HepG2 (cell line): ENCODE data around the gene TUBB4B. TPM values are rescaled to one million over a fixed set of nuclear protein-coding genes. Genes with fewer than 3 reads are reported as not detected.

Experiments
- AGO1 ChIP-seq: fragments of 200-400 bp; formaldehyde crosslinking; IDR thresholded peaks from 2 replicates; pipeline ENCODE4 v1.6.1; 2017; ENCODE audit warnings: mild to moderate bottlenecking, low read depth, low read length, moderate library complexity; ENCODE audit not compliant: poor library complexity, severe bottlenecking
- ATF7-NPFF ChIP-seq: sonication (generic); formaldehyde crosslinking; IDR thresholded peaks from 2 replicates; pipeline ENCODE4 v1.8.1; 2023; ENCODE audit warnings: mild to moderate bottlenecking, low read depth, missing genetic modification reagents, moderate library complexity
- KDM5A ChIP-seq: fragments of 200-600 bp; sonication (generic); IDR thresholded peaks from 2 replicates; pipeline ENCODE4 v1.7.0; 2018; ENCODE audit warnings: antibody characterized with exemption, mild to moderate bottlenecking, low read length, borderline replicate concordance
- KLF12 ChIP-seq: sonication (generic); formaldehyde crosslinking; IDR thresholded peaks from 2 replicates; pipeline ENCODE4 v1.4.0; 2020; ENCODE audit warnings: missing genetic modification reagents, borderline replicate concordance
- MED1 ChIP-seq: sonication (generic); formaldehyde crosslinking; IDR thresholded peaks from 2 replicates; pipeline ENCODE4 v1.4.0; 2020; ENCODE audit warnings: missing genetic modification reagents
- MIER2 ChIP-seq: IDR thresholded peaks from 2 replicates; pipeline ENCODE4 v1.6.1; 2016; ENCODE audit warnings: missing biosample characterization, missing genetic modification reagents
- MTA1 ChIP-seq: sonication (generic); formaldehyde crosslinking; IDR thresholded peaks from 2 replicates; pipeline ENCODE4 v1.4.0; 2020; ENCODE audit warnings: missing genetic modification reagents, mild to moderate bottlenecking, borderline replicate concordance
- PAWR ChIP-seq: sonication (generic); formaldehyde crosslinking; IDR thresholded peaks from 2 replicates; pipeline ENCODE4 v1.4.0; 2020; ENCODE audit warnings: missing genetic modification reagents, mild to moderate bottlenecking, borderline replicate concordance
- POGZ ChIP-seq: sonication (generic); formaldehyde crosslinking; IDR thresholded peaks from 2 replicates; pipeline ENCODE4 v1.4.0; 2020; ENCODE audit warnings: mild to moderate bottlenecking, missing genetic modification reagents
- RARA ChIP-seq: IDR thresholded peaks from 2 replicates; pipeline ENCODE4 v1.6.1; 2016; ENCODE audit warnings: missing genetic modification reagents, missing compliant biosample characterization
- RELA ChIP-seq: sonication (generic); formaldehyde crosslinking; IDR thresholded peaks from 2 replicates; pipeline ENCODE4 v1.4.0; 2020; ENCODE audit warnings: missing genetic modification reagents
- SP2 ChIP-seq: sonication (generic); formaldehyde crosslinking; IDR thresholded peaks from 2 replicates; pipeline ENCODE4 v1.5.1; 2020; ENCODE audit warnings: mild to moderate bottlenecking, missing genetic modification reagents
- TBP ChIP-seq: sonication (generic); formaldehyde crosslinking; IDR thresholded peaks from 2 replicates; pipeline ENCODE4 v1.5.0; 2020; ENCODE audit warnings: missing genetic modification reagents
- TCF7 ChIP-seq: sonication (generic); IDR thresholded peaks from 2 replicates; pipeline ENCODE4 v1.6.1; 2016; ENCODE audit warnings: antibody characterized with exemption, low read depth
- TEAD3 ChIP-seq: optimal IDR thresholded peaks from 2 replicates; pipeline ENCODE3; 2016; ENCODE audit warnings: borderline replicate concordance
- ZFX ChIP-seq: sonication (generic); formaldehyde crosslinking; IDR thresholded peaks from 2 replicates; pipeline ENCODE4 v1.4.0; 2020; ENCODE audit warnings: mild to moderate bottlenecking, low read depth, missing genetic modification reagents, moderate library complexity
- ZNF484 ChIP-seq: sonication (generic); formaldehyde crosslinking; IDR thresholded peaks from 2 replicates; pipeline ENCODE4 v1.5.1; 2020; ENCODE audit warnings: mild to moderate bottlenecking, low read depth, missing genetic modification reagents, borderline replicate concordance
- ZNF549 ChIP-seq: sonication (generic); formaldehyde crosslinking; IDR thresholded peaks from 2 replicates; pipeline ENCODE4 v1.5.0; 2020; ENCODE audit warnings: missing genetic modification reagents
- polyA plus RNA-seq, 8 experiments: library from polyadenylated mRNA; depleted of rRNA in 3 of 8; stranded (reverse) in 7 of 8; unstranded in 1 of 8; fragments of >200 nt; fragmentation: Illumina TruSeq in 4 of 8; extraction: Trizol in 4 of 8; gene quantifications; 2 replicates each; pipeline versions ENCODE4 v1.2.1 to v1.2.3, GENCODE V29; 2011 to 2016; ENCODE audit warnings: low read depth in 4 of 8, missing spikeins in 1 of 8, mixed read lengths in 1 of 8; ENCODE audit not compliant: insufficient read depth in 1 of 8
- total RNA-seq, 5 experiments: library from RNA; depleted of rRNA; stranded (reverse); fragments of >200 nt; fragmentation: Illumina TruSeq; extraction: Trizol; gene quantifications; 2 replicates each; pipeline ENCODE4 v1.2.3, GENCODE V29; 2016; ENCODE audit warnings: low read depth in 1 of 5
- TF ChIP-seq, protein P1 (sequence below): IDR thresholded peaks from 2 replicates; pipeline ENCODE4 v1.6.1; 2018; ENCODE audit warnings: missing genetic modification reagents, mild to moderate bottlenecking, missing compliant biosample characterization
- TF ChIP-seq, protein P2 (sequence below): IDR thresholded peaks from 2 replicates; pipeline ENCODE4 v1.6.1; 2016; ENCODE audit warnings: low read depth
- TF ChIP-seq, protein P3 (sequence below): sonication (generic); formaldehyde crosslinking; IDR thresholded peaks from 2 replicates; pipeline ENCODE4 v1.4.0; 2020; ENCODE audit warnings: mild to moderate bottlenecking, missing genetic modification reagents, borderline replicate concordance
- TF ChIP-seq, protein P4 (sequence below), 2 experiments: sonication (generic) in 1 of 2; formaldehyde crosslinking in 1 of 2; IDR thresholded peaks; 2 replicates each; pipeline versions ENCODE4 v1.5.1 to v1.6.1; 2011 to 2020; ENCODE audit warnings: borderline replicate concordance in 1 of 2, low read depth in 1 of 2, low read length in 1 of 2, mild to moderate bottlenecking in 1 of 2, missing genetic modification reagents in 1 of 2, moderate library complexity in 1 of 2

The TUBB4B gene
- total and polyA plus RNA-seq, 2 of the 13 experiments (the other 11 are each of a cell fraction or from before 2014, with no cell fraction given) = 182 to 412 TPM

DNA sequence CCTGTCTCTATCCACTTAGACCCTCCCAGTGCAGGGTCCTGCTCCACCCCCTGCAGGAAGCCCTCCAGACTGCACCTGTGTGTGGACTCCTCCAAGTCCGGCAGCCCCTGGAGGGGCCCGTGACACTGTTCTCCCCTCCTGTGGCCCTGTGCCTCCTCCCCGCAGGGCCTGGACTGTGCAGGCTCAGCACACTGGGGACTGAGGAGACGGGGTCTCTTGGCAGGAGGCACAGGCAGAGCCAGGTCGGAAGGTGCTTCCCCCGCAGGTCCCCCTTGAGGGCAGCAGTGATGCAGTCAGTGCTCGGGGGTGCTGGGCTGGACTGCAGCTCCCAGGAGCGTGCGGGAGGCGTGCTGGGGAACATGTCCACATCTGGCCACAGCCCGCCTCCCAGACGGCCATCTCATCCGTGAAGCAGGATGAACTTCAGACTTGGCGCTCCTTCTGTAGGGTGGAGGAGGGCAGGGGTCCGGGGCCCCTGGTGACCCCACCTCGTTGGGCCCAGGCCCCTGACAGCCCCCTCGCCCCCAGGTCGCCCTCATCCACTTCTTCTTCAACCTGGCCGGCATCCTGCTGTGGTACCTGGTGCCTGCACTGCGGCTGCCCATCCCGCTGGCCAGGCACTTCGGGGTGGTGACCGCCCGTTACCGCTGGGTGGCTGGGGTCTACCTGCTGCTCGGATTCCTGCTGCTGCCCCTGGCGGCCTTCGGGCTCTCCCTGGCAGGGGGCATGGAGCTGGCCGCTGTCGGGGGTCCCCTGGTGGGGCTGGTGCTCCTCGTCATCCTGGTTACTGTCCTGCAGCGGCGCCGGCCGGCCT, 5.5 kb upstream of the TUBB4B start (continued):
- TF ChIP-seq MTA1 (CRISPR knock-in tag) = no peak
- no peak for TF ChIP-seq TEAD3 (CRISPR knock-in tag)
- TF ChIP-seq, protein P1, sequence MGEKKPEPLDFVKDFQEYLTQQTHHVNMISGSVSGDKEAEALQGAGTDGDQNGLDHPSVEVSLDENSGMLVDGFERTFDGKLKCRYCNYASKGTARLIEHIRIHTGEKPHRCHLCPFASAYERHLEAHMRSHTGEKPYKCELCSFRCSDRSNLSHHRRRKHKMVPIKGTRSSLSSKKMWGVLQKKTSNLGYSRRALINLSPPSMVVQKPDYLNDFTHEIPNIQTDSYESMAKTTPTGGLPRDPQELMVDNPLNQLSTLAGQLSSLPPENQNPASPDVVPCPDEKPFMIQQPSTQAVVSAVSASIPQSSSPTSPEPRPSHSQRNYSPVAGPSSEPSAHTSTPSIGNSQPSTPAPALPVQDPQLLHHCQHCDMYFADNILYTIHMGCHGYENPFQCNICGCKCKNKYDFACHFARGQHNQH (CRISPR knock-in tag) = peak; percentile 56; the same call in 1 of the 2 replicates
- TF ChIP-seq ZNF484 (CRISPR knock-in tag) = no peak
- TF ChIP-seq ZFX (CRISPR knock-in tag) = peak; percentile 8; the same call in 1 of the 2 replicates
- TF ChIP-seq TCF7 = no peak
- no peak for TF ChIP-seq POGZ (CRISPR knock-in tag)
- TF ChIP-seq, protein P2, sequence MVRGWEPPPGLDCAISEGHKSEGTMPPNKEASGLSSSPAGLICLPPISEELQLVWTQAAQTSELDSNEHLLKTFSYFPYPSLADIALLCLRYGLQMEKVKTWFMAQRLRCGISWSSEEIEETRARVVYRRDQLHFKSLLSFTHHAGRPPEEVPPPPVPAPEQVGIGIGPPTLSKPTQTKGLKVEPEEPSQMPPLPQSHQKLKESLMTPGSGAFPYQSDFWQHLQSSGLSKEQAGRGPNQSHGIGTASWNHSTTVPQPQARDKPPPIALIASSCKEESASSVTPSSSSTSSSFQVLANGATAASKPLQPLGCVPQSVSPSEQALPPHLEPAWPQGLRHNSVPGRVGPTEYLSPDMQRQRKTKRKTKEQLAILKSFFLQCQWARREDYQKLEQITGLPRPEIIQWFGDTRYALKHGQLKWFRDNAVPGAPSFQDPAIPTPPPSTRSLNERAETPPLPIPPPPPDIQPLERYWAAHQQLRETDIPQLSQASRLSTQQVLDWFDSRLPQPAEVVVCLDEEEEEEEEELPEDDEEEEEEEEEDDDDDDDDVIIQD (CRISPR knock-in tag) = no peak
- TF ChIP-seq, protein P3, sequence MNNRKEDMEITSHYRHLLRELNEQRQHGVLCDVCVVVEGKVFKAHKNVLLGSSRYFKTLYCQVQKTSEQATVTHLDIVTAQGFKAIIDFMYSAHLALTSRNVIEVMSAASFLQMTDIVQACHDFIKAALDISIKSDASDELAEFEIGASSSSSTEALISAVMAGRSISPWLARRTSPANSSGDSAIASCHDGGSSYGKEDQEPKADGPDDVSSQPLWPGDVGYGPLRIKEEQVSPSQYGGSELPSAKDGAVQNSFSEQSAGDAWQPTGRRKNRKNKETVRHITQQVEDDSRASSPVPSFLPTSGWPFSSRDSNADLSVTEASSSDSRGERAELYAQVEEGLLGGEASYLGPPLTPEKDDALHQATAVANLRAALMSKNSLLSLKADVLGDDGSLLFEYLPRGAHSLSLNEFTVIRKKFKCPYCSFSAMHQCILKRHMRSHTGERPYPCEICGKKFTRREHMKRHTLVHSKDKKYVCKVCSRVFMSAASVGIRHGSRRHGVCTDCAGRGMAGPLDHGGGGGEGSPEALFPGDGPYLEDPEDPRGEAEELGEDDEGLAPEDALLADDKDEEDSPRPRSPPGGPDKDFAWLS = no peak
- no peak for TF ChIP-seq AGO1
- TF ChIP-seq PAWR (CRISPR knock-in tag) = no peak
- TF ChIP-seq RELA (CRISPR knock-in tag) = no peak
- TF ChIP-seq KLF12 (CRISPR knock-in tag) = 0 out of 2 replicates have a peak, but pooled peaks have one; percentile 12
- TF ChIP-seq MIER2 (CRISPR knock-in tag) = no peak
- no peak for TF ChIP-seq TBP (CRISPR knock-in tag)
- TF ChIP-seq, protein P4, sequence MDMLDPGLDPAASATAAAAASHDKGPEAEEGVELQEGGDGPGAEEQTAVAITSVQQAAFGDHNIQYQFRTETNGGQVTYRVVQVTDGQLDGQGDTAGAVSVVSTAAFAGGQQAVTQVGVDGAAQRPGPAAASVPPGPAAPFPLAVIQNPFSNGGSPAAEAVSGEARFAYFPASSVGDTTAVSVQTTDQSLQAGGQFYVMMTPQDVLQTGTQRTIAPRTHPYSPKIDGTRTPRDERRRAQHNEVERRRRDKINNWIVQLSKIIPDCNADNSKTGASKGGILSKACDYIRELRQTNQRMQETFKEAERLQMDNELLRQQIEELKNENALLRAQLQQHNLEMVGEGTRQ (IDR thresholded peaks at IDR 0.05; ENCODE audit: low read depth, low read length) = no peak
- TF ChIP-seq, protein P4 (CRISPR knock-in tag; IDR thresholded peaks at IDR 0.05; ENCODE audit: borderline replicate concordance) = no peak; the same call in 1 of the 2 replicates
- TF ChIP-seq ZNF549 (CRISPR knock-in tag) = no peak
- peak; percentile 29; the same call in 1 of the 2 replicates for TF ChIP-seq SP2 (CRISPR knock-in tag)
- peak; percentile 71 for TF ChIP-seq MED1 (CRISPR knock-in tag)
- TF ChIP-seq ATF7-NPFF = peak; percentile 46; the same call in 1 of the 2 replicates
- 0 out of 2 replicates have a peak, but pooled peaks have one; percentile 14 for TF ChIP-seq KDM5A
- peak; percentile 45; the same call in 1 of the 2 replicates for TF ChIP-seq RARA (CRISPR knock-in tag)
